Liver (tissue), 9 donors: ENCODE results near the gene MTSS2. TPM values are rescaled to one million over a fixed set of nuclear protein-coding genes. Genes with fewer than 3 reads are reported as not detected.

Experiments
- DNase-seq: peaks from one replicate; pipeline ENCODE4 v3.0.0-alpha.2; 2017; ENCODE audit warnings: low spot score
- H3K27ac ChIP-seq, 2 donors: one replicate each; pipeline ENCODE4 v1.7.0; 2013; ENCODE audit warnings: inconsistent platforms in 2 of 2, low read length in 2 of 2, control low read depth in 1 of 2, low read depth in 1 of 2, mild to moderate bottlenecking in 1 of 2
- H3K27me3 ChIP-seq, 4 donors: one replicate each; pipeline versions ENCODE4 v1.6.1 to v1.7.0; 2013; ENCODE audit warnings: low read length in 3 of 4, inconsistent platforms in 1 of 4, mild to moderate bottlenecking in 1 of 4, moderate library complexity in 1 of 4; ENCODE audit not compliant: control insufficient read depth in 4 of 4, insufficient read depth in 4 of 4
- H3K36me3 ChIP-seq, 4 donors: one replicate each; pipeline versions ENCODE4 v1.6.1 to v1.7.0; 2013; ENCODE audit warnings: low read length in 3 of 4, mild to moderate bottlenecking in 3 of 4, low read depth in 1 of 4, moderate library complexity in 1 of 4; ENCODE audit not compliant: control insufficient read depth in 4 of 4, insufficient read depth in 3 of 4
- H3K4me1 ChIP-seq, 4 donors: one replicate each; pipeline versions ENCODE4 v1.6.1 to v1.7.0; 2013; ENCODE audit warnings: low read length in 3 of 4, mild to moderate bottlenecking in 3 of 4, moderate library complexity in 1 of 4; ENCODE audit not compliant: control insufficient read depth in 4 of 4, insufficient read depth in 4 of 4
- H3K4me3 ChIP-seq, 3 donors: one replicate each; pipeline versions ENCODE4 v1.6.1 to v1.7.0; 2013; ENCODE audit warnings: low read length in 3 of 3, control low read depth in 1 of 3, low read depth in 1 of 3, mild to moderate bottlenecking in 1 of 3
- H3K9ac ChIP-seq, 2 donors: one replicate each; pipeline ENCODE4 v1.7.0; 2013; ENCODE audit warnings: low read length in 2 of 2, mild to moderate bottlenecking in 2 of 2, moderate library complexity in 2 of 2, control low read depth in 1 of 2, low read depth in 1 of 2
- H3K9me3 ChIP-seq, 4 donors: one replicate each; pipeline versions ENCODE4 v1.6.1 to v1.7.0; 2013; ENCODE audit warnings: low read length in 3 of 4; ENCODE audit not compliant: control insufficient read depth in 4 of 4
- ATF3 ChIP-seq: IDR thresholded peaks from 2 replicates; pipeline ENCODE4 v1.6.1; 2016; ENCODE audit warnings: antibody characterized with exemption
- CTCF ChIP-seq: fragments of 150-350 bp; IDR thresholded peaks from 2 replicates; pipeline ENCODE4 v1.5.1; 2017; ENCODE audit warnings: improper control_type of control experiment, low read depth, low read length; ENCODE audit not compliant: missing input control
- EGR1 ChIP-seq, 2 donors: IDR thresholded peaks; 2 replicates each; pipeline ENCODE4 v1.6.1; 2016 to 2018; ENCODE audit warnings: antibody characterized with exemption in 2 of 2, low read depth in 2 of 2
- FOXA1 ChIP-seq: IDR thresholded peaks from 2 replicates; pipeline ENCODE4 v1.6.1; 2016; ENCODE audit warnings: antibody characterized with exemption
- HNF4A ChIP-seq, 2 donors: conservative IDR thresholded peaks; 2 replicates each; pipeline ENCODE4 v1.6.1; 2016; ENCODE audit warnings: antibody characterized with exemption in 2 of 2, mild to moderate bottlenecking in 2 of 2
- HNF4G ChIP-seq: IDR thresholded peaks from 2 replicates; pipeline ENCODE4 v1.6.1; 2016; ENCODE audit warnings: antibody characterized with exemption
- JUND ChIP-seq, 2 donors: IDR thresholded peaks; 2 replicates each; pipeline ENCODE4 v1.6.1; 2016; ENCODE audit warnings: antibody characterized with exemption in 2 of 2
- MAX ChIP-seq: IDR thresholded peaks from 2 replicates; pipeline ENCODE4 v1.6.1; 2016; ENCODE audit warnings: antibody characterized with exemption
- NR2F2 ChIP-seq: IDR thresholded peaks from 2 replicates; pipeline ENCODE4 v1.6.1; 2016; ENCODE audit warnings: antibody characterized with exemption
- RAD21 ChIP-seq, 2 donors: IDR thresholded peaks; 2 replicates each; pipeline ENCODE4 v1.6.1; 2016; ENCODE audit warnings: antibody characterized with exemption in 2 of 2, mild to moderate bottlenecking in 2 of 2
- REST ChIP-seq: IDR thresholded peaks from 2 replicates; pipeline ENCODE4 v1.6.1; 2016; ENCODE audit warnings: antibody characterized with exemption, mild to moderate bottlenecking
- RXRA ChIP-seq, 2 donors: IDR thresholded peaks; 2 replicates each; pipeline ENCODE4 v1.6.1; 2017 to 2018; ENCODE audit warnings: antibody characterized with exemption in 2 of 2, mild to moderate bottlenecking in 1 of 2
- SP1 ChIP-seq: IDR thresholded peaks from 2 replicates; pipeline ENCODE4 v1.6.1; 2018; ENCODE audit warnings: antibody characterized with exemption, mild to moderate bottlenecking
- TAF1 ChIP-seq: conservative IDR thresholded peaks from 2 replicates; pipeline ENCODE4 v1.6.1; 2016; ENCODE audit warnings: antibody characterized with exemption, mild to moderate bottlenecking
- YY1 ChIP-seq: IDR thresholded peaks from 2 replicates; pipeline ENCODE4 v1.6.1; 2016; ENCODE audit warnings: antibody characterized with exemption, mild to moderate bottlenecking
- ZBTB33 ChIP-seq: IDR thresholded peaks from 2 replicates; pipeline ENCODE4 v1.6.1; 2016; ENCODE audit warnings: antibody characterized with exemption
- WGBS: extraction: QIAGEN DNeasy Blood & Tissue Kit; methylation state at CpG from one replicate; pipeline ENCODE4 v1.1.7; 2013; 5-methylcytosine and 5-hydroxymethylcytosine counted together
- polyA plus RNA-seq, 2 donors: library from polyadenylated mRNA; stranded (reverse) in 1 of 2; unstranded in 1 of 2; fragments of 200-250 nt in 1 of 2; fragments of >200 nt in 1 of 2; fragmentation: Nextera tagmentation in 1 of 2; extraction: Ambion mirVana in 1 of 2; gene quantifications; one replicate each; pipeline versions ENCODE4 v1.2.1 to v1.2.3, GENCODE V29; 2013 to 2015
- total RNA-seq, 2 donors: library from RNA; depleted of rRNA; stranded (reverse); fragments of >200 nt; gene quantifications; one replicate each; pipeline ENCODE4 v1.2.3, GENCODE V29; 2014
- donor health status: healthy.
- donor health status: healthy.
- donor health status: healthy.
- donor health status: healthy.
- donor health status: healthy.

Gene MTSS2
- total and polyA plus RNA-seq, 4 donors: 3.8 to 95.7 (median 35.9) TPM

GRCh38 chr16:70687671-70688245 lies 1.9 kb upstream of the MTSS2 start:
- no peaks in the 10 kb centered on the region for H3K27me3 ChIP-seq
- H3K36me3 ChIP-seq: no peaks in the 10 kb centered on the region
- H3K9ac ChIP-seq: no peak overlapping the region
- TF ChIP-seq CTCF (no peak), ZBTB33 (no peak), SP1 (no peak), JUND (IDR thresholded peaks at IDR 0.05) (no peak), YY1 (no peak), MAX (no peak), TAF1 (no peak), NR2F2 (no peak), ATF3 (no peak), RAD21 (IDR thresholded peaks at IDR 0.05) (no peak), HNF4A (conservative IDR thresholded peaks at IDR 0.05) (no peak), REST (no peak)
- no peak for DNase-seq
- no peaks in the 10 kb centered on the region for H3K9me3 ChIP-seq
- peaks cover 11 to 46% (median 15%) of the 10 kb centered on the region in 4 donors for H3K4me1 ChIP-seq
- peak overlapping the region; percentile 44 to 56 for H3K27ac ChIP-seq
- 88% methylated on average over 18 of the region's 18 CpGs for WGBS
- H3K4me3 ChIP-seq: no peak overlapping the region

GRCh38 chr16:70687102-70687511 lies 1.3 kb upstream of the MTSS2 start:
- H3K9ac ChIP-seq: no peak overlapping the region
- peaks cover 13 to 48% (median 22%) of the 10 kb centered on the region in 4 donors for H3K4me1 ChIP-seq
- no peak overlapping the region for H3K4me3 ChIP-seq
- H3K27ac ChIP-seq: peak overlapping the region; percentile 44 to 56
- H3K27me3 ChIP-seq: no peaks in the 10 kb centered on the region
- no peaks in the 10 kb centered on the region for H3K36me3 ChIP-seq
- 85% methylated on average over 5 of the region's 5 CpGs for WGBS
- DNase-seq: no peak
- no peaks in the 10 kb centered on the region for H3K9me3 ChIP-seq
- no peak for TF ChIP-seq MAX
- TF ChIP-seq TAF1: no peak
- no peak for TF ChIP-seq NR2F2
- TF ChIP-seq FOXA1: no peak
- no peak for TF ChIP-seq CTCF
- no peak for TF ChIP-seq REST
- TF ChIP-seq ATF3: no peak
- TF ChIP-seq YY1: no peak
- TF ChIP-seq EGR1 (IDR thresholded peaks at IDR 0.05; ENCODE audit: low read depth in 2 of 2): no peak
- TF ChIP-seq RXRA (IDR thresholded peaks at IDR 0.05): no peak
- no peak for TF ChIP-seq JUND (IDR thresholded peaks at IDR 0.05)
- TF ChIP-seq RAD21 (IDR thresholded peaks at IDR 0.05): no peak
- no peak for TF ChIP-seq SP1
- TF ChIP-seq HNF4G: no peak
- no peak for TF ChIP-seq HNF4A (conservative IDR thresholded peaks at IDR 0.05)
